AG09319 (cell line): Measurements from ENCODE around the gene FOXI2.

Source experiments
- DNase-seq: peaks from one replicate; pipeline ENCODE4 v3.0.0-alpha.2; 2010; ENCODE audit warnings: low read depth; ENCODE audit errors: extremely low read depth
- TF ChIP-seq, protein P1 (sequence below): IDR thresholded peaks from 2 replicates; pipeline ENCODE4 v1.5.1; 2011; ENCODE audit warnings: low read depth, mild to moderate bottlenecking, inconsistent platforms, low read length, moderate library complexity

FOXI2 gene

GRCh38 chr10:127736915-127737562 is at the start of gene FOXI2:
FOXI2 (plus strand) TSS chr10:127737185; CDS start chr10:127737274, 89 bp downstream.
- TF ChIP-seq, protein P1, sequence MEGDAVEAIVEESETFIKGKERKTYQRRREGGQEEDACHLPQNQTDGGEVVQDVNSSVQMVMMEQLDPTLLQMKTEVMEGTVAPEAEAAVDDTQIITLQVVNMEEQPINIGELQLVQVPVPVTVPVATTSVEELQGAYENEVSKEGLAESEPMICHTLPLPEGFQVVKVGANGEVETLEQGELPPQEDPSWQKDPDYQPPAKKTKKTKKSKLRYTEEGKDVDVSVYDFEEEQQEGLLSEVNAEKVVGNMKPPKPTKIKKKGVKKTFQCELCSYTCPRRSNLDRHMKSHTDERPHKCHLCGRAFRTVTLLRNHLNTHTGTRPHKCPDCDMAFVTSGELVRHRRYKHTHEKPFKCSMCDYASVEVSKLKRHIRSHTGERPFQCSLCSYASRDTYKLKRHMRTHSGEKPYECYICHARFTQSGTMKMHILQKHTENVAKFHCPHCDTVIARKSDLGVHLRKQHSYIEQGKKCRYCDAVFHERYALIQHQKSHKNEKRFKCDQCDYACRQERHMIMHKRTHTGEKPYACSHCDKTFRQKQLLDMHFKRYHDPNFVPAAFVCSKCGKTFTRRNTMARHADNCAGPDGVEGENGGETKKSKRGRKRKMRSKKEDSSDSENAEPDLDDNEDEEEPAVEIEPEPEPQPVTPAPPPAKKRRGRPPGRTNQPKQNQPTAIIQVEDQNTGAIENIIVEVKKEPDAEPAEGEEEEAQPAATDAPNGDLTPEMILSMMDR = no peak
- no peak for DNase-seq

DNA sequence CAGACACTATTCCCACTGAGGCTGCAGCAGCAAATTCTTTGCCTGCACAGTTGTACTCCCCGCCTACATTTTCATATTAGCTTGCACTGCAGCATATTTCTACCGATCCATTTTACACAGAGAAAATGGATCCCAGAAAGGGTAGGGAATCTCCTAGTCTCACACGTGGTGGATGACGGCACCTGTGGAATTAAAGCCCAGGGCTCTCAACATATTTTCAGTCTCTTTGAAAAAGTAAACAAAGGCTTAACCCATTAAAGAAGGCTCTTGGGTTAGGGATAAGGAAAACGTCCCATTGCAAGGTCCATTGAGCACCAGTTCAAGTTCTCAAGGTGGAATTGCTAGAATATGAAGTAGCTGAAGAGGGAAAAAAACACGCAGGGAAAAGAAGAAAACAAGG is 49.4 kb upstream of the FOXI2 start:
- no peak for DNase-seq
- TF ChIP-seq, protein P1 = no peak

DNA sequence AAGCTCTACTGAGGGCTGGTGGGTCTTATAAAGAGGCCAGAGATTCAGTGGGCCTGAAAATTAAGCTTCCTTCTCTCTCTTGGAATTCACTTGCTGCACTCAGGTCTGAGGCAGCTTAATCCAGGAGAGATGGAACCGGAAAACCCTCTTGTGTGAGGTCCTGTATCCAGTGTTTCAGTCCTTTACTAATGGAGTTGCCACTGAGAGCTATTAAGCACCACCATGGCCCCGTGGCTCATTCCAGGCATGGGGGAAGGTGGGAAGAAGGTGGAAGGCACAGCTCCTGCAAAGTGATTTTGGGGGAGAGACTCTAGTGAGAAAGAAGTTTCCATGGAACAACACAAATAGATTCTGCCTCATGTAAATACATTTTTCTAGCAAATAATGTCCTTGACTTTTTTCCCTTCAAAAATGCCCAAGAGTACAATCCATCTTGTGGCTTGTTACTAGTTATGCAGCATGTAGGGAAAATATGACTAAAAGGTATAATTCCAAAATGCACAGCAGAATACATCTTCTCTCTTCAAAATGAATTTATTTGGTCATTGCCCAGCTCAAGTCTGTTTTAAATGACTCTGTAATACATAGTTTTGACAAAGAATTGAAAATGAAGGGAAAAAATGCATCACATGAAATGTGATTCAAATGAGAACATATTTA is 46.7 kb upstream of the FOXI2 start:
- TF ChIP-seq, protein P1 = no peak

DNA sequence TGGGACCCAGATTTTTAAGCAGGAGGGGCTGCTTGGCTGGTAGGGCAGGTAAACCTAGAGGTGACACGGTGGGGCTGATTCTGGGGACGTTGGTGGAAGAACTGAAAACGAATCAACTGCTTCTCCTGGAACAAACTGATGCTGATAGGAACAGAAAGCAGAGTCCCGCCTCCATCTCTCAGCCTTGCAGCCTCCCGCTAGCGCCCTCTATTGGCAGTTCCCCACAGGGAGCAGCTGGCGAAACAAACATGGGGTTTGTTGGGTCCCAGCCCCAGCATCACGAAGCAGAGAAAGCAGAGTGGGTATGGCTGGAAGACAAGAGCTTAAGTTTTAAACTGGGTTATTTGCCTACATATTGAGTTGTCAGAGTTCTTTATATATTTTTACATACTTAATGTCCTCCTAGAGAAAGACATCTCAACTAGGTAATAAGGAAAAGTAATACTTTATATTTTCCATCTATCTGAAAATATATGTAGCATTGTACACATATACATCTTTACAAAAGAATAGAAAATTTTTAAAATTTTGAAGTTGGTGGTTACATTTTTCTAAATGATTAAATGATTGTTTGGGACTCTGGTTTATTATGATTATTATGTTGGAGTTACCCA is 42.3 kb upstream of the FOXI2 start:
- DNase-seq = no peak
- TF ChIP-seq, protein P1 = no peak; the same call in none of the 2 replicates

More for the DNA sequence above, 46.7 kb upstream of the FOXI2 start:
- no peak for DNase-seq

GRCh38 chr10:127695431-127695830 is 41.6 kb upstream of the FOXI2 start:
- no peak for DNase-seq
- TF ChIP-seq, protein P1 = no peak

DNA sequence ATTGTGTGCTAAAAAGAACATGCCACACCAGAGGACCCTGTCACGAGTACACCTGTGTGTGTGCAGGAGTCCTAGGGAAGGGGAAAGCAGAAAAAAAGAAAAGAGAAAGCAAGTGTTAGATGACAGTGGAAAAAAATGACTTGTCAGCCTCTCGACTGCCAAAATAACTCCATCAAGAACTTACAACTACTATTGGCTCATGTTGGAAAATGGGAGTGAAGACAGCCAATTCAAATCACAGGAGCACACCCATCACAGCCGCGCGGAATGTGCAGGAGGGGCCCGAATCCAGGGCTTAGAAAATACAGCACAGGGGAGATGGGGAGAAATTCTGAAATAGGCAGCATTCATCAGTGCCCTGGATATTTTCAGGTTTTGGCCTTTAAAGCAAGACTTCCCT is 38.1 kb upstream of the FOXI2 start:
- TF ChIP-seq, protein P1 = no peak
- DNase-seq = no peak

GRCh38 chr10:127699311-127699710 is 37.7 kb upstream of the FOXI2 start:
- DNase-seq = no peak
- TF ChIP-seq, protein P1 = no peak
